Type B pancreatic cell (in vitro differentiated cells): ENCODE data around the gene ISG15. TPM values are rescaled to one million over a fixed set of nuclear protein-coding genes. Genes with fewer than 3 reads are reported as not detected.
A peak's percentile ranks its signal among the peaks of the same experiment; 100 is the strongest.
"Not testable (repeated sequence)": the region's sequence is repeated elsewhere in the genome, so short reads cannot be mapped to it uniquely, and the experiment has no call there.

Experiments
- DNase-seq: peaks from one replicate; pipeline ENCODE4 v3.0.0; 2021; ENCODE audit warnings: mixed read lengths; ENCODE audit not compliant: unreplicated experiment; ENCODE audit errors: extremely low spot score
- H3K27ac Mint-ChIP-seq: 2 replicates; pipeline ENCODE4 v1.8.0; 2021; ENCODE audit warnings: mild to moderate bottlenecking, mixed read lengths
- H3K27me3 Mint-ChIP-seq: 2 replicates; pipeline ENCODE4 v1.8.0; 2021; ENCODE audit warnings: mixed read lengths
- H3K36me3 Mint-ChIP-seq: 2 replicates; pipeline ENCODE4 v1.8.0; 2021; ENCODE audit warnings: mixed read lengths
- H3K4me1 Mint-ChIP-seq: one replicate; pipeline ENCODE4 v1.8.0; 2021; ENCODE audit warnings: mixed read lengths; ENCODE audit not compliant: unreplicated experiment
- H3K4me3 Mint-ChIP-seq: 2 replicates; pipeline ENCODE4 v1.8.0; 2021; ENCODE audit warnings: mild to moderate bottlenecking, mixed read lengths
- H3K9me3 Mint-ChIP-seq: 2 replicates; pipeline ENCODE4 v1.8.0; 2021; ENCODE audit warnings: mixed read lengths
- total RNA-seq: library from RNA; stranded (reverse); gene quantifications from 2 replicates; pipeline ENCODE4 v1.2.1, GENCODE V29; 2021; ENCODE audit warnings: low replicate concordance
- TF ChIP-seq, protein P1 (sequence below): fragments of 200-600 bp; sonication (generic); conservative IDR thresholded peaks from 2 replicates; pipeline ENCODE4 v1.5.0; 2021; ENCODE audit warnings: antibody characterized with exemption, mild to moderate bottlenecking

ISG15 gene
- total RNA-seq, 1 donor from 2014 or later: 20.8 TPM

DNA sequence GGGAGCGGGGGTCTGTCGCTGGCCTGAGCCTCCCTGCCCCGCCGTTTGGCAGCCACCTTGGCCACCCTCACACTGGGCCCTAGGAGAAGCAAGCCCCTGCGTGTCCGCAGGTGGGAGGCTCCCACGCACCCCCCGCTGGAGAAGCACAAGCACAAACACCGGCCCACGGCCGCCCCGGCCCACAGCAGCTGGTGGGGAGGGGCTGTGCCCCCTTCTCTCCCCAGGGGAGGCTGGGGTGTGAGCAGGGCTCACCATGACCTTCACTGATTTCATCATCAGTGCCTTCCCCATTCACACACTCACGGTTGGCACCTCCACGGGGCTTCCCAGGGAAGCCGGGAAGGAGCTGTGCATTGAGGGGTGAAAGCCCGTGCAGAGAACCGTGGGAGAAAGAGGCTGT lies 14.5 kb downstream of the ISG15 start:
- H3K4me1 Mint-ChIP-seq: peaks cover 19% of the 10 kb centered on the region
- no peaks in the 10 kb centered on the region for H3K9me3 Mint-ChIP-seq
- H3K27ac Mint-ChIP-seq: no peak overlapping the region
- H3K36me3 Mint-ChIP-seq: no peaks in the 10 kb centered on the region
- TF ChIP-seq, protein P1, sequence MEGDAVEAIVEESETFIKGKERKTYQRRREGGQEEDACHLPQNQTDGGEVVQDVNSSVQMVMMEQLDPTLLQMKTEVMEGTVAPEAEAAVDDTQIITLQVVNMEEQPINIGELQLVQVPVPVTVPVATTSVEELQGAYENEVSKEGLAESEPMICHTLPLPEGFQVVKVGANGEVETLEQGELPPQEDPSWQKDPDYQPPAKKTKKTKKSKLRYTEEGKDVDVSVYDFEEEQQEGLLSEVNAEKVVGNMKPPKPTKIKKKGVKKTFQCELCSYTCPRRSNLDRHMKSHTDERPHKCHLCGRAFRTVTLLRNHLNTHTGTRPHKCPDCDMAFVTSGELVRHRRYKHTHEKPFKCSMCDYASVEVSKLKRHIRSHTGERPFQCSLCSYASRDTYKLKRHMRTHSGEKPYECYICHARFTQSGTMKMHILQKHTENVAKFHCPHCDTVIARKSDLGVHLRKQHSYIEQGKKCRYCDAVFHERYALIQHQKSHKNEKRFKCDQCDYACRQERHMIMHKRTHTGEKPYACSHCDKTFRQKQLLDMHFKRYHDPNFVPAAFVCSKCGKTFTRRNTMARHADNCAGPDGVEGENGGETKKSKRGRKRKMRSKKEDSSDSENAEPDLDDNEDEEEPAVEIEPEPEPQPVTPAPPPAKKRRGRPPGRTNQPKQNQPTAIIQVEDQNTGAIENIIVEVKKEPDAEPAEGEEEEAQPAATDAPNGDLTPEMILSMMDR: no peak
- H3K27me3 Mint-ChIP-seq: peaks cover 6% of the 10 kb centered on the region
- no peak overlapping the region for H3K4me3 Mint-ChIP-seq
- no peak for DNase-seq

DNA sequence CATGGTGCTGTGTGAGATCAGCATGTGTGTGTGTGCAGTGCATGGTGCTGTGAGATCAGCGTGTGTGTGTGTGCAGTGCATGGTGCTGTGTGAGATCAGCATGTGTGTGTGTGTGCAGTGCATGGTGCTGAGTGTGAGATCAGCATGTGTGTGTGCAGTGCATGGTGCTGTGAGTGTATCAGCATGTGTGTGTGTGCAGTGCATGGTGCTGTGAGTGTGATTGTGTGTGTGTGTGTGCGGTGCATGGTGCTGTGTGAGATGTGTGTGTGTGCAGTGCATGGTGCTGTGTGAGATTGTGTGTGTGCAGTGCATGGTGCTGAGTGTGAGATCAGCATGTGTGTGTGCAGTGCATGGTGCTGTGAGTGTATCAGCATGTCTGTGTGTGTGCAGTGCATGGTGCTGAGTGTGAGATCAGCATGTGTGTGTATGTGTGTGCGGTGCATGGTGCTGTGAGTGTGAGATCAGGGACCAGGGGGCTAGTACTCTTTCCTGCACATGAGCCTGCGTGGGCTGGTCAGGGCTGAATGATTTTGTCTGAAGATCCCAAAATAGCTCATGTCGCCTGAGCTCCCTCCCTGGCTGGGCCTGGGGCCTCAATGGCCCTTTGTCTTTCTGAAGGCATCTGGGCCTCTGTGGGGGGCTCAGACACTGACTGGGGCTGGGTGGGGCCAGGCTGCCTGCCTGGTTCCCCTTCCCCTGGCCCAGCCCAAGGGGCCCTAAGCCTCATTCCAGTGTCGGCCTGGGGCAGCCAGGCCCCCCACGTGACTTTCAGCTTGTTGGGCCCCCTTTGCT lies 17.8 kb downstream of the ISG15 start:
- H3K27me3 Mint-ChIP-seq, H3K36me3 Mint-ChIP-seq, DNase-seq, H3K4me3 Mint-ChIP-seq, H3K9me3 Mint-ChIP-seq, H3K27ac Mint-ChIP-seq: not testable (repeated sequence)
- H3K4me1 Mint-ChIP-seq: peaks cover 12% of the 10 kb centered on the region

DNA sequence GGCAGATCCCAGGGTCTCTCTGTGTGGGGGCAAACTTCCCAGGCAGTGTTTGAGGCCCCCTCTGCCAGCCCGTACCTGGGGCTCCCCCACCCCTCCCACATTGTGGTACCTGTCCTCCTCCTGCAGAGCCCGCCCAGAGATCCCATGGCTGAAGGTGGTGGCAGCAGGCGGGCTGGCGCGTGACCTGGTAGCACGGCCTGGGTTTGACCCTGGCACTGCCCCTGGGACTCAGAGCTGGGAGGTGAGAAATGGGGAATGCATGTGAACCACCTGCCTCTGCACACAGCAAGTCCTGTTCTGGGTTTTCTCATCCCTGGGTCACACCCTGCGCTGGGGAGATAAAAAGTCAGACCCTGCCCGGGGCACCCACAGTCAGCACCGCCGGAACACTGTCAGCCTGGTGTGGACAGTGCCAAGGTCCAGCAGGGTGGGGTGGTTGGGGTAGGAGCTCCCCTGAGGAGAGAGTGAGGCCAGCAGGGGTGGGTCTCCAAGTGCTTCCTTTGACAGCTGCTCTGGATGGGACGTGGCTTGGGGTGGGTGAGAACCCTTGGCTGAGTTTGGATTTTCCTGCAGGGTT lies 18.4 kb downstream of the ISG15 start:
- H3K9me3 Mint-ChIP-seq: no peaks in the 10 kb centered on the region
- TF ChIP-seq, protein P1: no peak
- peaks cover 6% of the 10 kb centered on the region for H3K27me3 Mint-ChIP-seq
- no peak for DNase-seq
- peaks cover 10% of the 10 kb centered on the region for H3K4me1 Mint-ChIP-seq
- H3K36me3 Mint-ChIP-seq: no peaks in the 10 kb centered on the region
- peak overlapping the region; percentile 63 for H3K27ac Mint-ChIP-seq
- peak overlapping the region; percentile 84 for H3K4me3 Mint-ChIP-seq

DNA sequence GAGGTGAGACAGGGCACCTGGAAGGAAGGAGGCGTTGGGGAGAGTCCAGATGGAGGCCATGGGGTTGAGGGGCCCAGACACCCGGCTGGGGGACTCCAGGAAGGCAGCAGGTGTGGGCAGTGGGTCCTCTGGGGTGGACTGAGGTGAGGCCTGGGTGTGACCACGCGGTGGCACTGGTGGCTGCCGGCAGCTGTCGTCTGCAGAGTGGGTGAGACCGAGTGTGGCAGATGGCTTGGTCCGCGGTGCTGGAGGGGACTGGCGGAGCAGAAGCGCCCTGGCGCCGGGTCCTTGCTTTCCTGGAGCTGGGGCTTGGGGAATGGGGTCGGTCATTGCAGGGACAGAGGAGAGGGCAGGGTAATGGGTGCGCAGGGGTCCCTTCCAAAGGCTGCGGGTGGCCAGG lies 19.1 kb downstream of the ISG15 start:
- Mint-ChIP-seq H3K27ac (peak overlapping the region; percentile 63), H3K36me3 (no peaks in the 10 kb centered on the region), H3K9me3 (no peaks in the 10 kb centered on the region), H3K4me1 (peaks cover 10% of the 10 kb centered on the region), H3K27me3 (peaks cover 6% of the 10 kb centered on the region), H3K4me3 (peak overlapping the region; percentile 84)
- TF ChIP-seq, protein P1: no peak
- DNase-seq: no peak

DNA sequence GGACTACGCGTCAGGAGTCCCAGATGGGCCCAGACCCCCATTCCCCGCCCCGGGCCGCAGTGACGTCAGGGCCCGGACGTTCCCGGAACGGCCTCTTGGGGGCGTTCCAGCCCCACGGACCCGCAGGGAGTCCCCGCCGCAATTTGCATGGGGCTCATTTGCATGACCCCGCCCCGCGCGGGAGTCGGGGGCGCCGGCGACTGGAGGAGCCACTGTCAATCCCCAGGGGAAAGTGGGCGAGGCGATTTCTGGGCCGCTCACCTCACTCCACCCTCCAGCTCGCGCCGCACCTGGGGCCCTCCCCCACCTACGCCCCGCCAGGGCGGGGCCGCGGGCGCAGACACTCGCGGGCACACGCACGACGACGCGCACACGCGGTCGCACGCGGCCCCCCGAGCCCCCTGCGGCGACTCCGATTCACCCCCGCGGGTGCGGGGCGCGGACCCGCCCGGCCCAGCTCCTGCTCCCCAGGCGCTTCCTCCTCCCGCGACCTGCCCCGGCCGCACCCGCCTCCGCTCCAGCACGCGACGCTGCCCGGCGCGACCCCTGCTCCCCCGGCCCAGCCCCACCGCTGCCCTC lies 19.8 kb downstream of the ISG15 start:
- DNase-seq: peak; percentile 94
- H3K27ac Mint-ChIP-seq: no peak overlapping the region
- H3K4me1 Mint-ChIP-seq: peaks cover 10% of the 10 kb centered on the region
- H3K36me3 Mint-ChIP-seq: no peaks in the 10 kb centered on the region
- TF ChIP-seq, protein P1: peak; percentile 92
- no peaks in the 10 kb centered on the region for H3K9me3 Mint-ChIP-seq
- H3K4me3 Mint-ChIP-seq: peak overlapping the region; percentile 70
- H3K27me3 Mint-ChIP-seq: peaks cover 6% of the 10 kb centered on the region
